Hepatocyte (in vitro differentiated cells): Measurements from ENCODE around the gene NT5C2. TPM values are rescaled to one million over a fixed set of nuclear protein-coding genes. Genes with fewer than 3 reads are reported as not detected.

Experiments
- DNase-seq: peaks from one replicate; pipeline ENCODE4 v3.0.0-alpha.2; 2016; ENCODE audit warnings: low spot score
- H2AFZ ChIP-seq: fragments of 200-600 bp; sonication (generic); 2 replicates; pipeline ENCODE4 v1.6.0; 2016; ENCODE audit warnings: antibody characterized with exemption, mild to moderate bottlenecking
- H3K27ac ChIP-seq: fragments of 200-600 bp; sonication (generic); 2 replicates; pipeline ENCODE4 v1.5.1; 2016; ENCODE audit warnings: mild to moderate bottlenecking
- H3K27me3 ChIP-seq: fragments of 200-600 bp; sonication (generic); 2 replicates; pipeline ENCODE4 v1.6.1; 2016
- H3K36me3 ChIP-seq: fragments of 200-600 bp; sonication (generic); replicated peaks from 2 replicates; pipeline ENCODE4 v1.5.1; 2016; ENCODE audit warnings: low read depth; ENCODE audit not compliant: insufficient read depth
- H3K4me1 ChIP-seq: fragments of 200-600 bp; sonication (generic); 2 replicates; pipeline ENCODE4 v1.5.1; 2016; ENCODE audit warnings: mild to moderate bottlenecking, moderate library complexity; ENCODE audit not compliant: insufficient read depth
- H3K4me2 ChIP-seq: fragments of 200-600 bp; sonication (generic); 2 replicates; pipeline ENCODE4 v1.6.0; 2016
- H3K4me3 ChIP-seq: fragments of 200-600 bp; sonication (generic); 2 replicates; pipeline ENCODE4 v1.5.1; 2016; ENCODE audit warnings: mild to moderate bottlenecking
- H3K79me2 ChIP-seq: fragments of 200-600 bp; sonication (generic); 2 replicates; pipeline ENCODE4 v1.6.0; 2017; ENCODE audit warnings: mild to moderate bottlenecking
- H3K9me2 ChIP-seq: fragments of 200-600 bp; sonication (generic); replicated peaks from 2 replicates; pipeline ENCODE4 v1.6.0; 2017; ENCODE audit warnings: mild to moderate bottlenecking; ENCODE audit not compliant: insufficient read depth
- H3K9me3 ChIP-seq: fragments of 200-600 bp; sonication (generic); 2 replicates; pipeline ENCODE4 v1.5.1; 2016; ENCODE audit warnings: low read depth, mild to moderate bottlenecking
- H4K20me1 ChIP-seq: fragments of 200-600 bp; sonication (generic); 2 replicates; pipeline ENCODE4 v1.6.0; 2016; ENCODE audit warnings: mild to moderate bottlenecking; ENCODE audit not compliant: insufficient read depth, poor library complexity, severe bottlenecking
- CTCF ChIP-seq: fragments of 200-600 bp; sonication (generic); IDR thresholded peaks from 2 replicates; pipeline ENCODE4 v1.5.1; 2016; ENCODE audit warnings: antibody characterized with exemption, mild to moderate bottlenecking; ENCODE audit not compliant: poor library complexity
- EZH2 ChIP-seq: fragments of 200-600 bp; sonication (generic); IDR thresholded peaks from 2 replicates; pipeline ENCODE4 v1.6.1; 2016; ENCODE audit warnings: antibody characterized with exemption, mild to moderate bottlenecking, borderline replicate concordance
- EZH2phosphoT487 ChIP-seq: fragments of 200-600 bp; sonication (generic); IDR thresholded peaks from one replicate; pipeline ENCODE4 v1.6.1; 2018; ENCODE audit warnings: antibody characterized with exemption, mild to moderate bottlenecking, low read depth, moderate library complexity; ENCODE audit not compliant: unreplicated experiment, severe bottlenecking
- WGBS: methylation state at CpG from one replicate; pipeline ENCODE4 v1.1.6; 2016; ENCODE audit warnings: low lambda C conversion rate; ENCODE audit errors: missing lambda C conversion rate; 5-methylcytosine and 5-hydroxymethylcytosine counted together
- polyA plus RNA-seq: library from polyadenylated mRNA; unstranded; fragments of >200 nt; fragmentation: Nextera tagmentation; extraction: Ambion mirVana; gene quantifications from 2 replicates; pipeline ENCODE4 v1.2.1, GENCODE V29; 2016
- total RNA-seq: library from RNA; depleted of rRNA; stranded (reverse); fragments of >200 nt; gene quantifications from 2 replicates; pipeline ENCODE4 v1.2.3, GENCODE V29; 2014

NT5C2 gene
- total and polyA plus RNA-seq, 2 experiments from 2014 or later, result 50.7 to 52.0 TPM

GRCh38 chr10:103055105-103055504 is 138.0 kb downstream of the NT5C2 start:
- H2AFZ ChIP-seq, result no peak overlapping the region

GRCh38 chr10:103054621-103055020 is 138.5 kb downstream of the NT5C2 start:
- peak overlapping the region; percentile 73 for H3K4me2 ChIP-seq
- DNase-seq, result no peak
- H3K79me2 ChIP-seq, result no peaks in the 10 kb centered on the region
- H3K4me3 ChIP-seq, result no peak overlapping the region
- no peaks in the 10 kb centered on the region for H4K20me1 ChIP-seq
- H3K27me3 ChIP-seq, result no peaks in the 10 kb centered on the region
- 96% methylated on average over 3 of the region's 3 CpGs for WGBS
- no peak overlapping the region for H2AFZ ChIP-seq
- H3K4me1 ChIP-seq, result peaks cover 3% of the 10 kb centered on the region
- no peaks in the 10 kb centered on the region for H3K9me3 ChIP-seq
- TF ChIP-seq EZH2phosphoT487, result no peak
- no peak for TF ChIP-seq CTCF
- TF ChIP-seq EZH2, result no peak
- H3K36me3 ChIP-seq, result no peaks in the 10 kb centered on the region
- no peak overlapping the region for H3K27ac ChIP-seq
- no peaks in the 10 kb centered on the region for H3K9me2 ChIP-seq

More at GRCh38 chr10:103055105-103055504, 138.0 kb downstream of the NT5C2 start:
- Histone ChIP-seq H3K36me3 (no peaks in the 10 kb centered on the region), H3K9me3 (no peaks in the 10 kb centered on the region), H4K20me1 (no peaks in the 10 kb centered on the region), H3K27me3 (no peaks in the 10 kb centered on the region), H3K27ac (no peak overlapping the region), H3K9me2 (no peaks in the 10 kb centered on the region), H3K79me2 (no peaks in the 10 kb centered on the region), H3K4me2 (no peak overlapping the region), H3K4me1 (peaks cover 3% of the 10 kb centered on the region), H3K4me3 (no peak overlapping the region)
- 51% methylated on average over 4 of the region's 4 CpGs for WGBS
- no peak for TF ChIP-seq CTCF
- TF ChIP-seq EZH2phosphoT487, result no peak
- no peak for TF ChIP-seq EZH2
- no peak for DNase-seq

- peak overlapping the region; percentile 13 for H3K4me3 ChIP-seq
These were observed 139.2 kb downstream of the NT5C2 start for GRCh38 chr10:103053659-103054581.

More at GRCh38 chr10:103053659-103054581, 139.2 kb downstream of the NT5C2 start:
- Histone ChIP-seq H3K9me3 (no peaks in the 10 kb centered on the region), H2AFZ (no peak overlapping the region), H3K9me2 (no peaks in the 10 kb centered on the region), H4K20me1 (no peaks in the 10 kb centered on the region), H3K79me2 (no peaks in the 10 kb centered on the region), H3K36me3 (no peaks in the 10 kb centered on the region), H3K4me1 (peaks cover 3% of the 10 kb centered on the region), H3K27me3 (no peaks in the 10 kb centered on the region), H3K4me2 (peak overlapping the region; percentile 73), H3K27ac (no peak overlapping the region)
- WGBS, result 34% methylated on average over 20 of the region's 20 CpGs
- DNase-seq, result peak; percentile 84
- TF ChIP-seq CTCF (peak; percentile 46), EZH2phosphoT487 (no peak)
